HepG2 (cell line): ENCODE measurements around the gene MDP1. TPM values are rescaled to one million over a fixed set of nuclear protein-coding genes. Genes with fewer than 3 reads are reported as not detected.

Experiments
- AKNA ChIP-seq: sonication (generic); formaldehyde crosslinking; IDR thresholded peaks from 2 replicates; pipeline ENCODE4 v1.4.0; 2020; ENCODE audit warnings: missing genetic modification reagents, borderline replicate concordance
- CCDC6 ChIP-seq: sonication (generic); formaldehyde crosslinking; IDR thresholded peaks from 2 replicates; pipeline ENCODE4 v1.8.1; 2022; ENCODE audit warnings: mild to moderate bottlenecking, missing genetic modification reagents, moderate library complexity
- CEBPZ ChIP-seq: IDR thresholded peaks from 2 replicates; pipeline ENCODE4 v1.6.1; 2012; ENCODE audit warnings: low read length, improper control_type of control experiment
- CHCHD3 ChIP-seq: sonication (generic); formaldehyde crosslinking; IDR thresholded peaks from 2 replicates; pipeline ENCODE4 v1.8.0; 2022; ENCODE audit warnings: mild to moderate bottlenecking, missing genetic modification reagents, moderate library complexity
- ETV5 ChIP-seq: IDR thresholded peaks from 2 replicates; pipeline ENCODE4 v1.6.1; 2018; ENCODE audit warnings: missing biosample characterization, missing genetic modification reagents, inconsistent platforms, borderline replicate concordance
- FOXP1 ChIP-seq, 2 experiments: fragments of 450-650 bp in 1 of 2; IDR thresholded peaks; 2 replicates each; pipeline ENCODE4 v1.6.1; 2017 to 2018; ENCODE audit warnings: antibody characterized with exemption in 1 of 2
- IKZF1 ChIP-seq: fragments of 450-650 bp; IDR thresholded peaks from 2 replicates; pipeline ENCODE4 v1.7.1; 2016
- KAT2B ChIP-seq: fragments of 150-350 bp; IDR thresholded peaks from 2 replicates; pipeline ENCODE4 v1.6.1; 2014; ENCODE audit warnings: low read depth, low read length, borderline replicate concordance
- KLF6 ChIP-seq: IDR thresholded peaks from 2 replicates; pipeline ENCODE4 v1.8.0; 2016; ENCODE audit warnings: missing biosample characterization, missing genetic modification reagents
- MBNL3 ChIP-seq: fragments of 250-450 bp; sonication (Bioruptor Pico); conservative IDR thresholded peaks from 2 replicates; pipeline ENCODE4 v1.8.0; 2022; ENCODE audit warnings: mild to moderate bottlenecking, inconsistent platforms
- PHF20 ChIP-seq: sonication (generic); formaldehyde crosslinking; IDR thresholded peaks from 2 replicates; pipeline ENCODE4 v1.5.0; 2020; ENCODE audit warnings: mild to moderate bottlenecking, missing genetic modification reagents
- RBAK ChIP-seq: sonication (generic); formaldehyde crosslinking; IDR thresholded peaks from 2 replicates; pipeline ENCODE4 v1.5.1; 2020; ENCODE audit warnings: mild to moderate bottlenecking, missing genetic modification reagents
- SP4 ChIP-seq: sonication (generic); formaldehyde crosslinking; IDR thresholded peaks from 2 replicates; pipeline ENCODE4 v1.8.1; 2023; ENCODE audit warnings: mild to moderate bottlenecking, missing genetic modification reagents
- YY1 ChIP-seq: IDR thresholded peaks from 2 replicates; pipeline ENCODE4 v1.6.1; 2011; ENCODE audit warnings: low read length, low read depth, moderate library complexity, mild to moderate bottlenecking; ENCODE audit not compliant: insufficient read depth, insufficient replicate concordance
- ZFP1 ChIP-seq: IDR thresholded peaks from 2 replicates; pipeline ENCODE4 v1.6.1; 2016
- ZMYM2 ChIP-seq: sonication (generic); formaldehyde crosslinking; IDR thresholded peaks from 2 replicates; pipeline ENCODE4 v1.8.0; 2022; ENCODE audit warnings: mild to moderate bottlenecking, missing genetic modification reagents
- ZNF282 ChIP-seq: fragments of 450-650 bp; IDR thresholded peaks from 2 replicates; pipeline ENCODE4 v1.6.1; 2018; ENCODE audit not compliant: partially characterized antibody
- ZNF3 ChIP-seq: IDR thresholded peaks from 2 replicates; pipeline ENCODE4 v1.7.0; 2017; ENCODE audit warnings: inconsistent platforms
- ZNF44 ChIP-seq: sonication (generic); formaldehyde crosslinking; IDR thresholded peaks from 2 replicates; pipeline ENCODE4 v1.5.1; 2020; ENCODE audit warnings: mild to moderate bottlenecking, missing genetic modification reagents
- ZNF503 ChIP-seq: sonication (generic); formaldehyde crosslinking; IDR thresholded peaks from 2 replicates; pipeline ENCODE4 v1.4.0; 2020; ENCODE audit warnings: missing genetic modification reagents
- ZNF598 ChIP-seq: sonication (generic); formaldehyde crosslinking; IDR thresholded peaks from 2 replicates; pipeline ENCODE4 v1.5.1; 2020; ENCODE audit warnings: mild to moderate bottlenecking, missing genetic modification reagents, borderline replicate concordance
- polyA plus RNA-seq, 8 experiments: library from polyadenylated mRNA; depleted of rRNA in 3 of 8; stranded (reverse) in 7 of 8; unstranded in 1 of 8; fragments of >200 nt; fragmentation: Illumina TruSeq in 4 of 8; extraction: Trizol in 4 of 8; gene quantifications; 2 replicates each; pipeline versions ENCODE4 v1.2.1 to v1.2.3, GENCODE V29; 2011 to 2016; ENCODE audit warnings: low read depth in 4 of 8, missing spikeins in 1 of 8, mixed read lengths in 1 of 8; ENCODE audit not compliant: insufficient read depth in 1 of 8
- total RNA-seq, 5 experiments: library from RNA; depleted of rRNA; stranded (reverse); fragments of >200 nt; fragmentation: Illumina TruSeq; extraction: Trizol; gene quantifications; 2 replicates each; pipeline ENCODE4 v1.2.3, GENCODE V29; 2016; ENCODE audit warnings: low read depth in 1 of 5

Gene MDP1
- total and polyA plus RNA-seq, 2 of the 13 experiments (the other 11 are each of a cell fraction or from before 2014, with no cell fraction given), result 44.1 to 48.7 TPM

GRCh38 chr14:24232121-24232644 lies 16.3 kb upstream of the MDP1 start, which contains the start of gene NEDD8 (continued):
- TF ChIP-seq RBAK (CRISPR knock-in tag) (peak; percentile 39; the same call in 1 of the 2 replicates), KLF6 (CRISPR knock-in tag) (peak; percentile 46; the same call in 1 of the 2 replicates), CEBPZ (no peak), ZMYM2 (CRISPR knock-in tag) (peak; percentile 74; the same call in 1 of the 2 replicates), AKNA (CRISPR knock-in tag) (no peak), SP4 (peak; percentile 90), ETV5 (CRISPR knock-in tag) (peak; percentile 13), ZNF503 (peak; percentile 58), FOXP1 (IDR thresholded peaks at IDR 0.05) (no peak), FOXP1 (CRISPR knock-in tag; IDR thresholded peaks at IDR 0.05) (peak; percentile 16; the same call in 1 of the 2 replicates), YY1 (no peak), ZFP1 (CRISPR knock-in tag) (peak; percentile 79; the same call in 1 of the 2 replicates), PHF20 (peak; percentile 91), ZNF44 (CRISPR knock-in tag) (peak; percentile 55), ZNF3 (no peak), CHCHD3 (CRISPR knock-in tag) (no peak), ZNF282 (no peak), ZNF598 (CRISPR knock-in tag) (0 out of 2 replicates have a peak, but pooled peaks have one; percentile 71), KAT2B (no peak), MBNL3 (no peak), CCDC6 (CRISPR knock-in tag) (no peak), IKZF1 (no peak)
